WTC11 (cell line): ENCODE measurements around the gene KRTAP5-4. TPM values are rescaled to one million over a fixed set of nuclear protein-coding genes. Genes with fewer than 3 reads are reported as not detected.

Source experiments
- ATAC-seq: fragments of 200-7000 bp; cut with Tn5 transposase; 2 replicates; pipeline ENCODE4 v1.10.0; 2021; ENCODE audit warnings: mild to moderate bottlenecking, moderate library complexity
- CTCF ChIA-PET: fragments of 300-600 bp; sonication (Branson Sonifier 250); formaldehyde crosslinking; loops from one replicate; lab custom pipeline; 2021; ENCODE audit warnings: antibody characterized with exemption; lab: Charles Lee
- POLR2A ChIA-PET: fragments of 350-600 bp; sonication (Branson Sonifier 250); formaldehyde crosslinking; loops from one replicate; lab custom pipeline; 2021; ENCODE audit warnings: antibody characterized with exemption; lab: Charles Lee
- DNase-seq: peaks from one replicate; pipeline ENCODE4 v3.0.0; 2021; ENCODE audit warnings: low spot score
- H3K27ac Mint-ChIP-seq: 2 replicates; pipeline ENCODE4 v1.8.0; 2021; ENCODE audit warnings: mixed read lengths
- H3K27me3 Mint-ChIP-seq: 2 replicates; pipeline ENCODE4 v1.8.0; 2021; ENCODE audit warnings: low read depth, mild to moderate bottlenecking, moderate library complexity, mixed read lengths
- H3K36me3 Mint-ChIP-seq: 2 replicates; pipeline ENCODE4 v1.8.0; 2021; ENCODE audit warnings: mixed read lengths
- H3K4me1 Mint-ChIP-seq: 2 replicates; pipeline ENCODE4 v1.8.0; 2022; ENCODE audit warnings: mixed read lengths
- H3K4me3 Mint-ChIP-seq: 2 replicates; pipeline ENCODE4 v1.8.0; 2021; ENCODE audit warnings: mild to moderate bottlenecking, moderate library complexity, mixed read lengths
- H3K9me3 Mint-ChIP-seq: 2 replicates; pipeline ENCODE4 v1.8.0; 2021; ENCODE audit warnings: mixed read lengths
- AR ChIP-seq: fragments of 250-450 bp; sonication (Bioruptor Pico); IDR thresholded peaks from 2 replicates; pipeline ENCODE4 v1.9.0; 2021; ENCODE audit warnings: mild to moderate bottlenecking
- ATF2 ChIP-seq: sonication (generic); formaldehyde crosslinking; IDR thresholded peaks from 2 replicates; pipeline ENCODE4 v1.8.1; 2022; ENCODE audit warnings: low read depth, missing genetic modification reagents, borderline replicate concordance
- CREM ChIP-seq: sonication (generic); formaldehyde crosslinking; IDR thresholded peaks from 2 replicates; pipeline ENCODE4 v1.8.1; 2022; ENCODE audit warnings: mild to moderate bottlenecking, missing genetic modification reagents, moderate library complexity
- CTCF ChIP-seq: fragments of 200-600 bp; IDR thresholded peaks from 2 replicates; pipeline ENCODE4 v1.8.0; 2022; ENCODE audit warnings: antibody characterized with exemption
- FOXP1 ChIP-seq: sonication (generic); formaldehyde crosslinking; IDR thresholded peaks from 2 replicates; pipeline ENCODE4 v1.8.0; 2022; ENCODE audit warnings: missing genetic modification reagents, mild to moderate bottlenecking, moderate library complexity, borderline replicate concordance
- GTF2I ChIP-seq: fragments of 250-450 bp; sonication (Bioruptor Pico); conservative IDR thresholded peaks from 2 replicates; pipeline ENCODE4 v1.4.0; 2021; ENCODE audit warnings: mild to moderate bottlenecking
- IRF1 ChIP-seq: sonication (generic); formaldehyde crosslinking; IDR thresholded peaks from 2 replicates; pipeline ENCODE4 v1.8.0; 2023; ENCODE audit warnings: missing genetic modification reagents
- MAX ChIP-seq: sonication (generic); formaldehyde crosslinking; IDR thresholded peaks from 2 replicates; pipeline ENCODE4 v1.8.0; 2022; ENCODE audit warnings: mild to moderate bottlenecking, missing genetic modification reagents
- NFYB ChIP-seq: sonication (generic); formaldehyde crosslinking; conservative IDR thresholded peaks from 2 replicates; pipeline ENCODE4 v1.8.0; 2022; ENCODE audit warnings: low read depth, missing genetic modification reagents
- NR3C1 ChIP-seq: sonication (generic); formaldehyde crosslinking; conservative IDR thresholded peaks from 2 replicates; pipeline ENCODE4 v1.8.1; 2023; ENCODE audit warnings: low read depth, mild to moderate bottlenecking, missing genetic modification reagents
- PREB ChIP-seq: sonication (generic); formaldehyde crosslinking; IDR thresholded peaks from 2 replicates; pipeline ENCODE4 v1.8.1; 2022; ENCODE audit warnings: mild to moderate bottlenecking, missing genetic modification reagents, moderate library complexity, borderline replicate concordance
- TEAD1 ChIP-seq: sonication (generic); formaldehyde crosslinking; IDR thresholded peaks from 2 replicates; pipeline ENCODE4 v1.8.0; 2022; ENCODE audit warnings: mild to moderate bottlenecking, missing genetic modification reagents
- ZBTB43 ChIP-seq: sonication (generic); formaldehyde crosslinking; IDR thresholded peaks from 2 replicates; pipeline ENCODE4 v1.8.1; 2023; ENCODE audit warnings: mild to moderate bottlenecking, missing genetic modification reagents
- ZNF121 ChIP-seq: sonication (generic); formaldehyde crosslinking; IDR thresholded peaks from 2 replicates; pipeline ENCODE4 v1.8.0; 2023; ENCODE audit warnings: missing genetic modification reagents
- ZNF263 ChIP-seq: sonication (generic); formaldehyde crosslinking; IDR thresholded peaks from 2 replicates; pipeline ENCODE4 v1.8.1; 2022; ENCODE audit warnings: low read depth, mild to moderate bottlenecking, moderate library complexity, missing genetic modification reagents
- ZNF281 ChIP-seq: sonication (generic); formaldehyde crosslinking; IDR thresholded peaks from 2 replicates; pipeline ENCODE4 v1.8.0; 2023; ENCODE audit warnings: mild to moderate bottlenecking, missing genetic modification reagents
- ZNF317 ChIP-seq: sonication (generic); formaldehyde crosslinking; IDR thresholded peaks from 2 replicates; pipeline ENCODE4 v1.8.1; 2023; ENCODE audit warnings: low read depth, mild to moderate bottlenecking, moderate library complexity, missing genetic modification reagents, borderline replicate concordance
- ZNF512 ChIP-seq: sonication (generic); formaldehyde crosslinking; IDR thresholded peaks from 2 replicates; pipeline ENCODE4 v1.8.1; 2022; ENCODE audit warnings: missing genetic modification reagents, borderline replicate concordance
- ZSCAN18 ChIP-seq: fragments of 250-450 bp; sonication (Bioruptor Pico); IDR thresholded peaks from 2 replicates; pipeline ENCODE4 v2.1.2; 2022; ENCODE audit warnings: mild to moderate bottlenecking, moderate library complexity
- total RNA-seq: library from RNA; stranded (reverse); gene quantifications from 3 replicates; pipeline ENCODE4 v1.2.3, GENCODE V29; 2021

The KRTAP5-4 gene
- total RNA-seq, 1 experiment from 2014 or later: not detected

GRCh38 chr11:1574238-1574932 is 47.6 kb downstream of the KRTAP5-4 start (continued):
- TF ChIP-seq CTCF: peak; percentile 86
- TF ChIP-seq IRF1 (CRISPR knock-in tag): no peak
- TF ChIP-seq GTF2I (CRISPR knock-in tag): no peak
- no peak for TF ChIP-seq AR (CRISPR knock-in tag)
- no peak for TF ChIP-seq MAX
- TF ChIP-seq ZNF512 (CRISPR knock-in tag): no peak
- TF ChIP-seq ZSCAN18 (CRISPR knock-in tag): no peak
- TF ChIP-seq, all 79 proteins: peak for 3

- DNase-seq: no peak
- peaks cover 5% of the 10 kb centered on the region for H3K4me1 Mint-ChIP-seq
- ATAC-seq: peak; percentile 12
- H3K27ac Mint-ChIP-seq: no peak overlapping the region
- H3K9me3 Mint-ChIP-seq: peaks cover 9% of the 10 kb centered on the region
- ChIA-PET CTCF (interaction anchor here (0.9 to 14.8 kb wide), 25 partner anchors 9 to 308 kb away, joined by 3 to 457 read pairs (median 6); partner anchors contain the start of genes CTSD and KRTAP5-5), POLR2A (interaction anchor here (2.3 to 2.8 kb wide), 2 partner anchors 15 to 26 kb away, joined by 16 to 24 read pairs; no protein-coding TSS in a partner anchor)
- peaks cover 72% of the 10 kb centered on the region for H3K27me3 Mint-ChIP-seq
- peak overlapping the region; percentile 48 for H3K4me3 Mint-ChIP-seq
- H3K36me3 Mint-ChIP-seq: peaks cover 3% of the 10 kb centered on the region; the same call in 1 of the 2 replicates
- TF ChIP-seq ZNF317 (CRISPR knock-in tag): no peak
- no peak for TF ChIP-seq ATF2 (CRISPR knock-in tag)
- no peak for TF ChIP-seq PREB (CRISPR knock-in tag)
- no peak for TF ChIP-seq ZNF281 (CRISPR knock-in tag)
- no peak for TF ChIP-seq ZBTB43
- TF ChIP-seq FOXP1 (CRISPR knock-in tag): no peak
- TF ChIP-seq NFYB (CRISPR knock-in tag): no peak
- TF ChIP-seq ZNF121 (CRISPR knock-in tag): no peak
- TF ChIP-seq CREM (CRISPR knock-in tag): no peak
- TF ChIP-seq ZNF263 (CRISPR knock-in tag): no peak
- TF ChIP-seq NR3C1 (CRISPR knock-in tag): no peak
- TF ChIP-seq TEAD1 (CRISPR knock-in tag): no peak
Observed at GRCh38 chr11:1573903-1574237, 48.1 kb downstream of the KRTAP5-4 start.
